Vagina (tissue), 2 donors: ENCODE data around the gene TPRN.

ENCODE experiments used
- POLR2A ChIP-seq, 2 donors: fragments of 450-650 bp; IDR thresholded peaks; one replicate each; pipeline ENCODE4 v1.6.1; 2017; ENCODE audit warnings: antibody characterized with exemption in 2 of 2, mild to moderate bottlenecking in 2 of 2, moderate library complexity in 2 of 2
- POLR2AphosphoS5 ChIP-seq, 2 donors: sonication (generic); formaldehyde crosslinking; IDR thresholded peaks; one replicate each; pipeline ENCODE4 v1.9.0; 2017; ENCODE audit warnings: antibody characterized with exemption in 2 of 2, mild to moderate bottlenecking in 2 of 2, low read depth in 1 of 2; ENCODE audit not compliant: insufficient read depth in 1 of 2
- TF ChIP-seq, protein P1 (sequence below), 3 experiments: fragments of 450-650 bp in 2 of 3; fragments of 200-600 bp in 1 of 3; sonication (generic) in 1 of 3; IDR thresholded peaks; one replicate each; pipeline ENCODE4 v1.5.1; 2017 to 2019; ENCODE audit warnings: antibody characterized with exemption in 3 of 3, mild to moderate bottlenecking in 2 of 3, moderate library complexity in 2 of 3

DNA sequence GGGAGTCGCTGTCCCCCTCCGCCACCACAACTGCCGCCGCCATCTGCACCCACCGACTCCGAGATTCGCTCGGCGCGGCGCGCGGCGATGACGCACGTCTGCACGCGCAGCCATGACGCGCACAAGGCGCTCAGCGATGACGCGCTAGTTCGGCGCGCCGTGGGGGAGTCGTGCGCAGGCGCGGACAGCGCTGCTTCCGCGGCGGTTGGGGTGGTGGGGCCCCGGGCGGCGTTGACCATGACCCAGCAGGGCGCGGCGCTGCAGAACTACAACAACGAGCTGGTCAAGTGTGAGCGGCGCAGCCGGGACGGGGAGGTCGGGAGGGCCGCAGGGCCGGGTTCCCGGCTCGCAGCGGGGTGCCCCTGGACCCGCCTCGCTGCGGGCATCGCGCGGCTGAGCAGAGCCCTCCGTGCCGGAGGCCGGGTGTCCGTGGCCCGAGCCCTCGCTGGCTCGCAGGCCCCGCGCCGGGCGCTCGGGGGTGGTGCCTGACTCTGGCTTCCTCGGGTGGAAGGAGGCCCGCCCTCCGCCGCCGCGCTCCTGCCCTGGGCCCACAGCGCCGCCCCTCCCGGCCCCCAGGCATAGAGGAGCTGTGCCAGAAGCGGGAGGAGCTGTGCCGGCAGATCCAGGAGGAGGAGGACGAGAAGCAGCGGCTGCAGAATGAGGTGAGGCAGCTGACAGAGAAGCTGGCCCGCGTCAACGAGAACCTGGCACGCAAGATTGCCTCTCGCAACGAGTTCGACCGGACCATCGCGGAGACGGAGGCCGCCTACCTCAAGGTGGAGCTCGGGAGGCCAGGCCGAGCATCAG lies 11.8 kb downstream of the TPRN start, which contains the start of the genes ANAPC2 and SSNA1:
- TF ChIP-seq, protein P1, sequence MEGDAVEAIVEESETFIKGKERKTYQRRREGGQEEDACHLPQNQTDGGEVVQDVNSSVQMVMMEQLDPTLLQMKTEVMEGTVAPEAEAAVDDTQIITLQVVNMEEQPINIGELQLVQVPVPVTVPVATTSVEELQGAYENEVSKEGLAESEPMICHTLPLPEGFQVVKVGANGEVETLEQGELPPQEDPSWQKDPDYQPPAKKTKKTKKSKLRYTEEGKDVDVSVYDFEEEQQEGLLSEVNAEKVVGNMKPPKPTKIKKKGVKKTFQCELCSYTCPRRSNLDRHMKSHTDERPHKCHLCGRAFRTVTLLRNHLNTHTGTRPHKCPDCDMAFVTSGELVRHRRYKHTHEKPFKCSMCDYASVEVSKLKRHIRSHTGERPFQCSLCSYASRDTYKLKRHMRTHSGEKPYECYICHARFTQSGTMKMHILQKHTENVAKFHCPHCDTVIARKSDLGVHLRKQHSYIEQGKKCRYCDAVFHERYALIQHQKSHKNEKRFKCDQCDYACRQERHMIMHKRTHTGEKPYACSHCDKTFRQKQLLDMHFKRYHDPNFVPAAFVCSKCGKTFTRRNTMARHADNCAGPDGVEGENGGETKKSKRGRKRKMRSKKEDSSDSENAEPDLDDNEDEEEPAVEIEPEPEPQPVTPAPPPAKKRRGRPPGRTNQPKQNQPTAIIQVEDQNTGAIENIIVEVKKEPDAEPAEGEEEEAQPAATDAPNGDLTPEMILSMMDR (IDR thresholded peaks at IDR 0.05) = peak in 1 of 3 experiments; percentile 23
- peak; percentile 89 to 95 for TF ChIP-seq POLR2AphosphoS5 (IDR thresholded peaks at IDR 0.05; ENCODE audit: insufficient read depth in 1 of 2, low read depth in 1 of 2)
- TF ChIP-seq POLR2A (IDR thresholded peaks at IDR 0.05) = peak in 1 of 2 donors; percentile 79
